Daoy (cell line): ENCODE measurements around the gene OR9I1. TPM values are rescaled to one million over a fixed set of nuclear protein-coding genes. Genes with fewer than 3 reads are reported as not detected.

Source experiments
- DNase-seq: peaks from one replicate; pipeline ENCODE4 v3.0.0-alpha.2; 2015; ENCODE audit warnings: low read depth
- total RNA-seq: library from RNA; depleted of rRNA; stranded (reverse); fragments of >200 nt; shearing (Covaris generic); gene quantifications from 2 replicates; pipeline ENCODE4 v1.2.3, GENCODE V29; 2014; rRNA removed

OR9I1 gene, protein sequence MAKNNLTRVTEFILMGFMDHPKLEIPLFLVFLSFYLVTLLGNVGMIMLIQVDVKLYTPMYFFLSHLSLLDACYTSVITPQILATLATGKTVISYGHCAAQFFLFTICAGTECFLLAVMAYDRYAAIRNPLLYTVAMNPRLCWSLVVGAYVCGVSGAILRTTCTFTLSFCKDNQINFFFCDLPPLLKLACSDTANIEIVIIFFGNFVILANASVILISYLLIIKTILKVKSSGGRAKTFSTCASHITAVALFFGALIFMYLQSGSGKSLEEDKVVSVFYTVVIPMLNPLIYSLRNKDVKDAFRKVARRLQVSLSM
- not detected in 2 replicates for total RNA-seq

DNA sequence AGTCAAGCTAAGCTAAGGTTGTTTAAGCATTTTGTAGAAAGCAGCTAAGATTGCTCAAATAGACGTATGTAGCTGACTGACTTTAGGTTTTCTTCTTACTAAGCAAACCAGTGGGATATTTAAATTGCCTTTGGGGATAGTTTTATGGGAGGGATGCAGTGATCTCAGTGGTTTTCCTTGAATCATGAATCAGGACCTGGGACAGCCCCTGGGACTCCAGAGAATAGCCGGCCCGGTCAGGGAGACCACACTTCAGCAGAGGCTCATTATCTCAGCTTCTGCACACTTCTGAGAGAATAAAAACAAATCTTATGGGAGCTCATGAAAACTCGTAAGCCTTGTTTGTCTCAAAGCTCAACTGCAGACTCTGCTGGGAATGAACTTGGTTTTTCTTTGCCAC lies at the start of gene OR9I1:
Gene OR9I1, minus strand, starts transcription at position 62 of the 400 bp plus-strand sequence. CDS start 6,086 bp downstream, outside the sequence.
- no peak for DNase-seq

DNA sequence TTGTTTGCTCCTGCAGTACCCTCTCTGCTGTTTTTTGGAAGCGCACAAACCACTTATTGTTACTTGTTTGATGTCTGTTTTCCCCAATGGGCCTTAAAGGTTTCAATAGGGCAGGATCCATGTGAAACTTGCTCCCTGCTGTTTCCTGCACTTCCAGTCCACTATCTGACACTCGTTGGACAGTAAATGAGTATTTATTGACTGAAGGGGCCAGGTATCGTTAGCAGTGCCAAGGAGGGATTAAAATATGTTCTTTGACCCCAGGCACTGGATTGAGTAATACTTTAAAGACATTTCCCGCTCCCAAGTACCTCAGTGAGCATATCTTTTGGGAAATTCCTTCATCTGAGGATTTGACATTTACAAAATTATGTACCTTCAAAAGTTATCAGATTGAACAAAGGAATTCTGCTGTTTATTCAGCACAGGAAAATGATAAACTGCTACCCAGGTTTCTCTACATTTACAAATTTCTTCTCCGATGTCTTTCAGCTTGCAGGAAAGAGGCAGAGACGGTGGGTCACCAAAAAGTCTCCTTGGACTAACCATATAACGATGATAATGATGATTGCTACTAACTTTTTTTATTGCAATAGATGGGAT lies 40.3 kb upstream of the OR9I1 start:
- no peak for DNase-seq

DNA sequence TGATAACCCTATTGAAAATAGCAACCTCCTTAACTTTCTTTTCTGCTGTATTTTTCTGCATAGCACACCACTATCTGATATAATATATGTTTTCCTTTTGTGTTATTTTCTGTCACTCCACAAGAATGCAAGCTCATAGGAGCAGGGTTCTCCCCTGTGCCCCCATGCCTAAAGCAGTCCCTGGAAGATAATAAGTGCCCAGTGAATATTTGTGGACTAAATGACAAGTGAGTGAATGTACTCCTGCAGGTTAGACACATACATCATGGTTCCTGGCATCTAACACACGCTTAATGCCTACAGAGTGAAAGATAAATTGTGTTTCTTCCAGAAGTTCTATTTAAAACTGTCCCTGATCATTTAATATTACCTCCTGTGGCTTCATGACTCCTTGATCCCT lies 39.7 kb upstream of the OR9I1 start:
- DNase-seq, result no peak

DNA sequence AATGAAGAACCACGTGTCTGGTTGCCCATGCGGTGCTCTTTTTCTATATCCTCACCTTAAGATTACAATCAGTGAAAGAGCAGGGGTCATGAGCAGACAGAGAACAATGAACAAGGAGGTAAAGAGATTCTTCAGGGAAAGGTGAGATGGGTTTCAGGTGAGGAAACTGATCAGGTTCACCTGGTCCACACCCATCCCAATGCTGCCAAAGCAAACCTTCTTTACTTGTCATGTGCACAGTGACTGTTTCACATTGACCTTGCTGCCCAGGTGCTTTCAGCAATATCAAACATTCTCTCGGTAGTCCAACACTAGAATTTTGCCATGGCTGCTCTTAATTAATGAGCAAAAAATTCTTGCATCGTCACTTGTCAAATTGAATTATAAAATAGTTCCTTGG lies 39.1 kb upstream of the OR9I1 start:
- no peak for DNase-seq

DNA sequence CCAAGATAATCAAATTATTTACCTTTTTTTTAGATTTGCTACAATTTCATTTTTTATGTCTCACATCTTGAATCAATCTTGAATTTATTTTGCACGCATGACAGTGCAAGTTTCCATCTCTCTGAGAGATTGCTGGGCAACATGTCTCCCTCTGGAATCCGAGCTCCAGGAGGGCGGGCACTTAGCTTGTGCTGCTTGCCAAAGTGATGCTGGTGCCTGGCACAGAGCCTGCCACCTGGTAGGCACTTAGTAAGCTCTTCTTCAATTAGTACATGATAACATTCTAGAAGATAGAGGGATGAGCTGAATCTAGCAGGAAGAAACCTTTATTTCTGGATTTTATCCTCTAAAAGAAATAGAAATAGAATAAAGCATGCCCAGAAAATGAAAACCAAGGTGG lies 27.5 kb upstream of the OR9I1 start:
- DNase-seq, result no peak

DNA sequence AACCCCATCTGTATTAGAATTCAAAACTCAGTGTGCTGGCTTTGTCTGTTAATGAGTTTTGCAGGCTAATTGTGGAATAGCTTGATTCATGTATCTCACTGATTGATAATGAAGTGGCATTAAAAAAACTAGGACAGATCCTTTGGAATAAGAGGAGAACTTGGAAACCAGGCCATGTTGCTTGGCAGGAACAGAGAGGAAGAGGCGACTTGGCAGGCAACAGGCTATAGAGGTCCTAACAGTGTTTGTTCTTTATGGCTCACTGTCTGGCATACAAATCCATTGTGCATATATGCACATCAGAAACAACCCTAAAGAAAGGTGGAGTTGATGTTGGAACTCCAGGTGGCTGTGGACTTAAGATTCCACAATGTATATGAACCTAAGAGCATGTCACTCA lies 17.4 kb upstream of the OR9I1 start:
- DNase-seq, result no peak

DNA sequence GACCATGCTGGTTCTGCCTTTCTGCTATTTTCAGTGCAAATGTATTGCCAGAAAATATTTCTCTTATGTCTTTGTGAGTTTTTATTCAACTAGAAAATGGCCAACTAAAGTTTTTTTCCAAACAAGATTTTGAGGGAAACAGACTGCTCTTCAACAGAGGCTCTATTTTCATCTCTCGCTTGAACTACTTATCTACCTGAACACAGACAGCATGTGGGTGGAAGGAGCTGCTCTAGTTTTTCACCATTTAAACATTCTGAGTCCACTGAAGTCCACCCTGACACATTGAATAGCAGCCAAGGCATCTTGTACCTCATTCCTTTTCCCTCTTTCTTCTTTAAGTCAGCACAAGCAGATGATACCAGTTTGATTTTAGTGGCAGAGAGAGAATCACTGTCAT lies 9.8 kb upstream of the OR9I1 start:
- DNase-seq, result no peak

DNA sequence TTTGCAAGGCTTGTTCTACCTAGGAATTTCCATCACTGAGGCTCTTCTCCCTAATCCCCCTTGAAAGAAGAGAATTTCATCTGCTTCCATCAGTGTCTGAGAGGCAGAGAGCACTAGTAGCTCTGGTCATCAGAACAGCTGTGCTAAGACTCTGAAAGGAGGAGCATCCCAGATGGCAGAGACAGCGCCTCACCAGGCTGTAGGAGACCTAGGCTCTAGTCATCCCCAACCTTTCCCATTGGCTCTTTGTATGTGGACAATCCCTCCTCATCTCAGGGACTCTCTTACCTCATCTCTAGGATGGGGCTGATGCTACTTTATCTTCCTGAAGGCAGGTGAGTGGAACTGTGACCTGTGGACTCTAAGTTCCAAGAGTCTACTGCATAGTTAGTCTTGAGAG lies 8.8 kb upstream of the OR9I1 start:
- no peak for DNase-seq

DNA sequence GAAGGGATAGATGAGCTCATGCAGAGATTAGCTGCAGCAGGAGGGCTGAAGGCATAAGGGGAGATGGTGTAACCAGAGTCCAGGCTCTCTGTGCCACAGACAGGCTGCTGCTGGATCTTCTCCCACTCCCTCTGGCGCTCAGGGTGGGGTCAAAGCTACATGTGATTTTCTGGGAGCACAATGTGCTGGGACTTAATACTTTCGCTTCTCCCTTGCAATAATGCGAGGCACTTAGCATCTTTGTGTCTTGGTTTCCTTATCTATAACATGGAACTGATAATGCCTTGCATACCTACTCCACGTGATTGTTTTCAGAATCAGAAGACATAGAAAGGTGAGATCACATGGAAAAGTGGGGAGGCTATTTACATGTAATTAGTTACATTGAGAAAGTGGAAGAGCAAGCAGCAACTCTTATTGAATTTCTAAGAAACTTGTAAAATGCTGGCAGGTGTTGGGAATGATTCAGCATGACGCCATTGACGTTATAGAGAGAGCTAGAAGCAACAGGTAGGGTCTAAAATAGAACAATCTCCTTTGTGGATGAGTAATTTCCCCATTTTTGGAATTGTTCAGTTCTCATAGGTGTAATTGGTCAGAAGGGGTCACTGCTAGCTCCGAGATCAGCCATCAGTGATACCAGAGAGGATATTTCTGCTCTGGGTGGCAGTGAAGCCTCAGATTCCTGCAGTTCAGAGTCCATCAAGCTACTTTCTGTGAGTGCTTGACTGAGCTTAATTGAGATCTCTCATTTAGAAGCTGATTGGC lies 8.2 kb upstream of the OR9I1 start:
- no peak for DNase-seq

DNA sequence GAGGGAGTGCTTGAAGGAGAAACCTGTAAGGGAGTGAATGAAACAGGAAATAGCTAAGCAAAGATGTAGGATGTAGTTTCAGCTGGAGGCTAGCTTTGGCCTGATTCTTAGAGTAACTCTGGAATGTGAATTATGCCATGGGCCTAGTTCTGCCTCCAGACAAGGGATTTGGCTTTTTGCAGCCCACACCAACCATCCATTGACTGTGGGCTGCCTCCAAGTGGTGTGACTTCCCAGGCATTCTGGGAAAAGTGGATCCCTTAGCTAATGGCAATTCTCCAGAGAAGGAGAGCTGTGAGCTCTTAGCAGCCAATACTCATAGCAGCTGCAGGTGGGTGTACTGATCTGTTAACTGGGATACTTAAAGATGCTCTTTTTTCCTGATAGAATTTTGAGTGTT lies 2.0 kb upstream of the OR9I1 start:
- no peak for DNase-seq

DNA sequence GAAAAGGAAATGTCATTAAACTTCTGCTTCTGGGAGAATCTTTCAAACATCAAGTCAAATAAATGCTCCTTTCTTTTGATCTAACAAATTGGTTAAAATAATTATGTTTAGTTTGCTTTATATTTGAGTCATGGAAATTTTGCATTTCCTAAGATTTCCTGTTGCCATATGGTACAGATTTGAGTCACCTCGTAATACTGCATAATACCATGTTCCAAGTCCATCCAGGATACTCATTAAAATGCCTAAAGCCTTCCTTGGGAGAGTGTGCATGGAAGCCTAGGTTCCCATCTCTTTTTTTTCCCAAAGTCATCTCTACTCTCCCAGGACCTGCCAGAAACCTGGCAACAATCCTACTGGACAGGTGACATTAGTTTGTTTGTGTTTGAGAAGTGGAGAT lies 4.2 kb downstream of the OR9I1 start:
- DNase-seq, result no peak

DNA sequence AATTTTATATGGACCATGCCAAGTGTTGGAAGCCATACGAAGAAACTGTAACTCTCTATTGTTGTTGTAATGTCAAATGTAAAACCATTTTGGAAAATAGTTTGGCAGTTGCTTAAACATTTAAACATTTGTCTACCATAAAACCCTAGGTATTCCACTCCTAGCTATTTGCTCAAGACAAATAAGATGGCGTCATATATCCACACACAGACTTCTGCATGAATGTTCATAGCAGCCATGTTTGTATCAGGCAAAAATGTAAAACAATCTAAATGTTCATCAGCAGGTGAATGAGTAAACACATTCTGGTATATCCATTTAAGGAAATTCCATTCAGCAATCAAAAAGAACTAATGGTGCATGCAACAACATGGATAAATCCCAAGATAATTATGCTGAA lies 27.9 kb downstream of the OR9I1 start:
- no peak for DNase-seq

DNA sequence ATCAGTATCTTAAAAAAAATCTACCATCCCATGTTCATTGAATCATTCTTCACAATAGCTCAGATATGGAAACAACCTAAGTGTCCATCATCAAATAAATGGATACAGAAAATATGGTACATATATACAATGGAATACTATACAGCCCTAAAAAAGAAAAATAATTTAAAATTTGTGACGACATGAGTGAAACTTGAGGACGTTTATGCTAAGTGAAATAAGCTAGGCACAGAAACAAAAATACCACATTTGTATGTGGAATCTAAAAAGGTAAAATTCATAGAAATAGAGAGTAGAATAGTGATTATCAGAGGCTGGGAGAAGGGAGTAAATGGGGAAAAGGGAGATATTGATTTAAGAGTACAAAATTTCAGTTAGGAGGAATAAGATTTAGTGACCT lies 38.8 kb downstream of the OR9I1 start:
- DNase-seq, result no peak

DNA sequence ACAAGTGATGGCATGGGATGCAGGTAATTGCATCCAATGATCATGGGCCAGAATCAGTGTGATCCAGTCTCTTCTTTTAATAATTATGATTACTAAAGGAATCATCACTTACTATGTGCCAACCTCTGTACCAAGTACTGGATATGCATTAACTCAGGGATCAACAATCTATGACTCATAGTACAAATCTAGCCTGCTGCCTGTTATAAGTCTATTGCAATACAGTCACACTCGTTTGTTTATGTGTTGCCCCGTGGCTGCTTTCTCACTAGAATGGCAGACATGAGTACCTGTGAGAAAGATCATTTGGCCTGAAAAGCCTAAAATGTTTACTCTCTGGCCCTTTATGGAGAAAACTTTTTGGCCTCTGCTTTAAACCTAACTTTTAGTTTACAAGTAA lies 49.5 kb downstream of the OR9I1 start:
- no peak for DNase-seq

DNA sequence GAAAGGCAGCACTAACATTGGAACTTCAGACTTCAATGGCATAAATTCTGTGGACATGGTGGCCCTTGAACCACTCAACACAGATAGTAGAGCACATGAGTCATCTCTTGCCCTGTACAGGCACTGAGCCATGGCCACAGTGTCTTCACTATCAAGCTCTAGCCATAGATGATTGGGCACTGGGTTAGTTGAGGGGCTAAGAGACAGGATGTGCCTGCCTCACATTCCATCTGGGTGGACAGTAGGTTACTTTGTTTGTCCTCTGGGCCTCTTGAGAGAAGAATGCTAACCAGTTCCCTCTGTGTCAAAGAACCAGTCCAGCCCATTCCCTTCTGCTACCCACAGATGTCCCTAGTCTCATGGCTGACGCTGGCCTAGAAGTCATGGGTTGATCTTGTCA lies 54.7 kb downstream of the OR9I1 start:
- DNase-seq, result no peak

DNA sequence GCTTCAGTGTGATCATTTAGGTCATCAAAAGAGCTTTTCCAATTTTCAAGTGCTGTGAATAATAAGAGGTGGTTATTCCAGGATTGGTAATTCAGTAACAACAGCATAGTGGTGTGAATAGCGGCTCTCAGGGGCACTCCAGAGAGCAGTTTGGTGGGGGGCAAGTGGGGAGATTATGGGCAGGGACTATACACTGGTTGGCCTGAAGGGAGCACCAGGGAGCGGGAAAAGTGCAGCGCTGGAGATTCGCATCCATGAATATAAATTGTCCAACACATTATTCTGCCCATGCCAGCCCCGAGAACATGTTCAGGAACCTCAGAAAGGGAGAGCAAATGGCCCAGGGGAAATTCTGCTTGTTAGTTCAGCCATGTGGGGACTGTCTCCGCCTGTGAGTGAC lies 56.7 kb downstream of the OR9I1 start:
- no peak for DNase-seq

DNA sequence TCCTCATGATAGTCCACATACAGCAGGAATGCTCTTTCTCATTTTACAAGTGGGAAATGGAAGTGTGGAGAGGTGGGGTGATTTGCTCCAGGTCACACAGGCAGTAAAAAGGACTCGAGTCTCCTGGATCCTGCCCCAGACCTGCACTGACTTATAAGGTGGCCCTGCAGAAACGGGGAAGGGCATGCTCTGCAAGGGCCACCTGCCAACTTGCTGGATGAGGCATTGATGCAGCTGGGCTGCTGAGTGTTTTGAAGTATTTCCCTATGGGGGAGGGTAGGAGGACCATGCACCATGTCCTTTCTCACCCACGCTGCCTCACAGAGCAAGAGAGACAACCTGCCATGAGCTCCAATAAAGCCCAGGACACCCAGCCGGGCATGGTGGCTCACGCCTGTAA lies 57.6 kb downstream of the OR9I1 start:
- DNase-seq, result no peak

Other genes starting within 250 kb of the OR9I1 start
- not detected in 2 replicates for gene OR9Q1, start 101.6 kb downstream of the OR9I1 start, total RNA-seq
- not detected in 2 replicates for gene OR6Q1, start 94.6 kb downstream of the OR9I1 start, total RNA-seq
- gene OR9Q2, start 63.5 kb upstream of the OR9I1 start, total RNA-seq, result not detected in 2 replicates
- gene OR1S2, start 78.6 kb upstream of the OR9I1 start, total RNA-seq, result not detected in 2 replicates
- not detected in 2 replicates for gene OR1S1, start 87.2 kb upstream of the OR9I1 start, total RNA-seq
- gene OR10Q1, start 103.4 kb upstream of the OR9I1 start, total RNA-seq, result not detected in 2 replicates
- not detected in 2 replicates for gene OR10W1, start 142.7 kb upstream of the OR9I1 start, total RNA-seq
- not detected in 2 replicates for gene OR5B17, start 233.5 kb upstream of the OR9I1 start, total RNA-seq